ENCODE results near the gene CARD16.

The CARD16 gene

GRCh38 chr11:105003151-105003550 is 42.0 kb downstream of the CARD16 start:
- H3K4me3 ChIP-seq (ENCODE audit: low read depth, low read length) = no peak overlapping the region
- no peak for TF ChIP-seq CTCF (IDR thresholded peaks at IDR 0.05; ENCODE audit: borderline replicate concordance, insufficient read depth, low read depth, low read length)

GRCh38 chr11:105000797-105001196 is 44.3 kb downstream of the CARD16 start:
- peak; percentile 84 for TF ChIP-seq CTCF (IDR thresholded peaks at IDR 0.05; ENCODE audit: borderline replicate concordance, insufficient read depth, low read depth, low read length)
- no peak overlapping the region for H3K4me3 ChIP-seq (ENCODE audit: low read depth, low read length)

- no peak overlapping the region for H3K4me3 ChIP-seq (ENCODE audit: low read depth, low read length)
- TF ChIP-seq CTCF (IDR thresholded peaks at IDR 0.05; ENCODE audit: borderline replicate concordance, insufficient read depth, low read depth, low read length) = no peak
Measured at GRCh38 chr11:105000167-105000566, 45.0 kb downstream of the CARD16 start.

- no peak for TF ChIP-seq CTCF (IDR thresholded peaks at IDR 0.05; ENCODE audit: borderline replicate concordance, insufficient read depth, low read depth, low read length)
- H3K4me3 ChIP-seq (ENCODE audit: low read depth, low read length) = no peak overlapping the region
Measured at GRCh38 chr11:104999721-105000120, 45.4 kb downstream of the CARD16 start.

- no peak overlapping the region for H3K4me3 ChIP-seq (ENCODE audit: low read depth, low read length)
- TF ChIP-seq CTCF (IDR thresholded peaks at IDR 0.05; ENCODE audit: borderline replicate concordance, insufficient read depth, low read depth, low read length) = no peak
Measured at GRCh38 chr11:104997288-104997687, 47.8 kb downstream of the CARD16 start.

- TF ChIP-seq CTCF (IDR thresholded peaks at IDR 0.05; ENCODE audit: borderline replicate concordance, insufficient read depth, low read depth, low read length) = no peak
- no peak overlapping the region for H3K4me3 ChIP-seq (ENCODE audit: low read depth, low read length)
Measured at GRCh38 chr11:104995001-104995408, 50.1 kb downstream of the CARD16 start.

GRCh38 chr11:104992781-104993180 is 52.4 kb downstream of the CARD16 start:
- TF ChIP-seq CTCF (IDR thresholded peaks at IDR 0.05; ENCODE audit: borderline replicate concordance, insufficient read depth, low read depth, low read length) = no peak
- no peak overlapping the region for H3K4me3 ChIP-seq (ENCODE audit: low read depth, low read length)
